ENCODE measurements around the gene JUND.

DNA sequence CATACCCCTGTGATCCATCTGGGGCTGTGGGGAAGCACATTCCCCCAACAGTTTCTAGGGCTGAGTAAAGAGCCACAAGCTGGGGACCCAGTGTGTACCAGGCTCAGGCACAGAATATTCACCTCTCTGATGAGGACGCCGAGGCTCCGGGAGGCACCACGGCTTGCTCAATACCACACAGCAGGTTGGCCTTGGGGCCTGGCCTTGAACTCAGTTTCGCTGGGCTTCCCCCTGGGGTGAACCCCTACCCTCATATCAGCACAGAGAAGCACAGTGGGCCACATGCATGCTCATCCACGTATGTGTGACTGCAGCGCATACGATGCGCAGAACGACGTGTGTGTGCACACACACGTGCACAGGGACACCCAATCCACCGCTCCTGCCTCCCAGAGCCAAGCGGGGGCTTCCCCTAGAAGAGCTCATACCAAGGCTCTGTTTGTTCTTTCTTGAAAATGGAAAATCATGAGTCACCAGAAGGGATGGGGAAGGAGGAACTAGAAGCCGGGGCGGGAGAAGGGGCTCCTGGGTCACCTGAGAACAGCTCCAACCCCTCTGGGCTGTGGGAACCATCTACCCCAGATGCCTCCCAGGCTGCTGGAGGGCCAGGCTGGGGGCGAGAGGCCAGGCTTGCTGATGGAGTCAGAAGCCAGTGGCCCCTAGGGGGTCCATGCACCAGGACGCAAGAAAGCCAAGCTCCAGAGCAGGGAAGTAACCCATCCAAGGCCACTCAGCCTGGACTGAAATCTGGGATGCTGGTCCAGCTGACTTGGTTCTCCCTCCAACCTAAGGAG is 50.3 kb downstream of the JUND start:
- TF ChIP-seq GATA3 (IDR thresholded peaks at IDR 0.05; ENCODE audit: low read depth, low read length): no peak
- TF ChIP-seq GATA2 (IDR thresholded peaks at IDR 0.05; ENCODE audit: low read depth, low read length): no peak
